ENCODE data around the gene DDX10.
"Not testable (repeated sequence)": the region's sequence is repeated elsewhere in the genome, so short reads cannot be mapped to it uniquely, and the experiment has no call there.

The DDX10 gene

DNA sequence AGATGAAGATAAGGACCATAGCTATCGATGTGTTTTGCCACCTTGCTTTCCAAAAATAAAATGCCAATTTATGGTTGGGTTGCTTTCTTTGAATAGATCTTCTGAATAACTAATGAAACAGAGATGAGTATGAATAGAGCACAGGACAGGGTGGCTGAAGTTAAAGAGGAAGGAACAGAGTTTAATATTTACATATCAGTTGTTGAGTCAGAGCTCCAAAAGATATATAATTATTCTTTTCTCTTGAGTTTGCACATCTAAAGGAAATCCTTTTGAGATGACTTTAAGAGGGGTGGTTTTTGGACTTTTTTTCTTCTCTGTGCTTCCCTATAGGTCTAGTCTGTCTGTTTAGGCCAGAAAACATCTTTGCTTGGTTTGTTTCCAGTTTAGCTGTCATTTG is 115.2 kb downstream of the DDX10 start:
- DNase-seq = no peak

- no peak for DNase-seq
Observed at GRCh38 chr11:108781946-108782345, 117.1 kb downstream of the DDX10 start.

DNA sequence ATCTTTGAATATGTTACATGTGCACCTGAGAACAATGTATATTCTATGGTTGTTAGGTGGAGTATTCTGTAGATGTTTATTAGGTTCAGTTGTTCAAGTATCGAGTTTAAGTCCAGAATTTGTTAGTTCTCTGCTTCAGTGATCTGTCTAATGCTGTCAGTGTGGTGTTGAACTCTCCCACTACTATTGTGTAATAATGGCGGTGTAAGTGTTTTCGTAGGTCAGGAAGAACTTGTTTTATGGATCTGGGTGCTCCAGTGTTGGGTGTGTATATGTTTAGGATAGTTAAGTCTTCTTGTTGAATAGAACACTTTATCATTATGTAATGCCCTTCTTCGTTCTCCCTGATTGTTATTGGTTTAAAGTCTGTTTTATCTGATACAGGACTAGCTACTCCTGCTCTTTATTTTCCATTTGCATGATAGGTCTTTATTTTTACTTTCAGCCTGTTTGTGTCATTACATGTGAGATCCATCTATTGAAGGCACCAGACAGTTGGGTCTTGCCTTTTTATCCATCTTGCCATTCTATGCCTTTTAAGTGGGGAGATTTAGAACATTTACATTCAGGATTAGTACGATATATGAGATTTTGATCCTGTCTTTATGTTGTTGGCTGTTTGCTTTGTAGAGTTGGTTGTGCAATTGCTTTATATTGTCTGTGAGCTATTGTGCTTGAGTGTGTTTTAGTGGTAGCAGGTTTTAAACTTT is 121.6 kb downstream of the DDX10 start:
- no peak for DNase-seq

- no peak for DNase-seq
Observed at GRCh38 chr11:108787105-108787504, 122.2 kb downstream of the DDX10 start.

GRCh38 chr11:108788565-108789199 is 123.8 kb downstream of the DDX10 start:
- DNase-seq = no peak

- DNase-seq = no peak
Observed at GRCh38 chr11:108790501-108791299, 125.8 kb downstream of the DDX10 start.

GRCh38 chr11:108793138-108793537 is 128.3 kb downstream of the DDX10 start:
- no peak for DNase-seq

DNA sequence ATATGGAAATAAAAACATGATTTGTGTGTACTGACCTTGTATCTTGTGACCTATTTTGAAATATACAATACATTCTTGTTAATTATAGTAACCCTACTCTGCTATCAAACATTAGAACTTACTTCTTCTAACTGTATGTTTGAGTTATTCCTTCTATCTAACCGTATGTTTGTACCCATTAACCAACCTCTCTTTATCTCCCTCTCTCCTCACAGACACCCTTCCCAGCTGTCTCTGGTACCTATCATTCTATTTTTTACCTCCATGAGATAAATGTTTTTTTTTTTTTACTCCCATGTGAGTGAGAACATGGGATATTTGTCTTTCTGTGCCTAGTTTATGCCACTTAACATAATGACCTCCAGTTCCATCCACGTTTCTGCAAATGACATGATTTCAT is 128.7 kb downstream of the DDX10 start:
- no peak for DNase-seq

DNA sequence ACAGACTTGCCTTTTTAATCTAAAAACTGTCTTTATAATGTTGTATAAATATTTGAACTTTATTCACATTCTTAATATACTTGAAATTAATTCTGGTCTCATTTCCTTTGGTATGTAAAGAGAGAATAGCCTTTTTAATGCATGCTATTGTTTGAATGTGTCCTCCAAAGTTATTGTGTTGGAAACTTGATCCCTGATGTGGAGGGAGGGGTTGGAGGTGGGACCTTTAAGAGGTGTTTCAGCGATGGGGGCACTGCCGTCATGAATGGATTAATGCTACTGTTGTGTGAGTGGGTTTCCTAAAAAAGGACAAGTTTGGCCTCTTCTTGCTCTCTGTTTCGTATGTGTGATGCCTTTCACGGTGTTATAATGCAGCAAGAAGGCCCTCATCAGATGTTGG is 131.7 kb downstream of the DDX10 start:
- DNase-seq = no peak

DNA sequence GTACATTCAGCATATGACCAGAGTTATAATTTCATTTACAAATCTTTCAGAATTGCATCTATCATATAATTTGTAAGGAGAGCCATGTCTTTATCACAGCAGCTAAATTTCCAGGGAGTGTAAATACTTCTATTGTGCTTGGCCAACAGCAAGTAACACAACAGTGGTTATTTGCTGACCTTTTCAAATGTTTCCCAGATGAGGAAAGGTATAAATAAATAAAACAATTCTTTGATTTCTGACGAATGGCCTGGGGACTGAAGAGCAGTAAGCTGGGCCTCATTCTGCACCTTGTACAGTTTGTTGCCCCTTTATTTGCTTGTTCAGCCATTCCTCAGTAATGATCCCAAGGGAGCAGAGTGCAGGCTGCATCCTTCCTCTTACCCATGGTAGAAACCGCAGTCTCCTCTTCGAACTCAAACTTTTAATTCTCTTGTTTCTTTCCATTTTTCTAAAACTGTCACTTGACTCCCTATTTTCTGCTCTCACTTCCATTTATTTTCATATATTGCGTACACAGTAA is 132.8 kb downstream of the DDX10 start:
- no peak for DNase-seq

- DNase-seq = no peak
Observed at GRCh38 chr11:108802492-108802891, 137.6 kb downstream of the DDX10 start.

- DNase-seq = no peak
Observed at GRCh38 chr11:108803776-108804175, 138.9 kb downstream of the DDX10 start.

DNA sequence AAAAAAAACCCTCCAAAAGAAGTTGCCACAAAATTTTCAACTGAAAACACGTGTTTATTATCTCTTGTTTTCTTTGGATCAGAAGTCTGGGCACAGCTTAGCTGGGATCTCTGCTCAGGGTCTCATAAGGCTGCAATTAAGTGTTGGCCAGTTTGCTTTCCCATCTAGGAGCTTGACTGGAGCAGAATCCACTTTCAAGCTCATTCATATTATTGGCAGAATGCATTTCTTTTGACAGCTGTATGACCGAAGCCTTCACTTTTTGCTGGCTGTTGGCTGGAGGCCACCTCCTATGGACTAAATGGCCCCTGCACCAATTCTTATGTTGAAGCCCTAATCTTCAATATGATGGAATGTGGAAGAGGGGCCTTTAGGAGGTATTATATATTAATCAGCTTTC is 139.6 kb downstream of the DDX10 start:
- DNase-seq = no peak

GRCh38 chr11:108805030-108805429 is 140.2 kb downstream of the DDX10 start:
- DNase-seq = no peak

DNA sequence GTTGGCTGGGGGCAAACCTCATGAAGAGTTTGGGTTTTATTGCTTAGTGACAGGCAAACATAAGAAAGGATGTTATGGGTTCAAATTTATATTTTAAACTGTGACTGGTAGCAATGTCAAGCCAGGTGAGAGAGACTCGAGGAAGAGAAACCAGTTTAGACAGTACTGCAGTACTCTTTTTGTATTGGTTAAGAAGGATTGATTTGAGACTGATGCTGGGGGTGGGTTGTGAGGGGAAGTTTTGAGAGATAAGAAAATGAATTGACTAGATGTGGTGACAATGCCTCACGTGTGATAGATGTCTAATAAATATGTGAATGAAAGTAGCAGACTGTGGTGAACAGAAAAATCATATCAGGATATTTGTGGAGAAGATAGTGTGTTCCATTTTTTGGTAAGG is 142.4 kb downstream of the DDX10 start:
- no peak for DNase-seq

DNA sequence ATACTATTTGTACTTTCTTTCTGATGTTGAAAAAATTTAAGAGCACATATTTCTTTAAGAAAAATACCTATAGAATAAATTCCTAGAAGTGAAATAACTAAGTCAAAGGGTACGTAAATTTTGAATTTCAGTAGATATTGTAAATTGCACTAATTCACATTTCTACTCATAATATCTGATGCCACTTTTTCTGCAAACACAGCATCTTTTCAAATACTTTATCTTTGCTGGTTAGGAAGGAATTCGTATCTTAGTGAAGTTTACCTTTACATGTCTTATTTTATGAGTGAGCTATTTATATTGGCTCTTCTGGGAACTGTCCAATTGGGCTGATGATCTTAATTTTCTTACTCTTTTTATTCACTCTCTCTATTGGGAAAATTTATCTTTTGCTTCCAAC is 148.2 kb downstream of the DDX10 start:
- DNase-seq = no peak

DNA sequence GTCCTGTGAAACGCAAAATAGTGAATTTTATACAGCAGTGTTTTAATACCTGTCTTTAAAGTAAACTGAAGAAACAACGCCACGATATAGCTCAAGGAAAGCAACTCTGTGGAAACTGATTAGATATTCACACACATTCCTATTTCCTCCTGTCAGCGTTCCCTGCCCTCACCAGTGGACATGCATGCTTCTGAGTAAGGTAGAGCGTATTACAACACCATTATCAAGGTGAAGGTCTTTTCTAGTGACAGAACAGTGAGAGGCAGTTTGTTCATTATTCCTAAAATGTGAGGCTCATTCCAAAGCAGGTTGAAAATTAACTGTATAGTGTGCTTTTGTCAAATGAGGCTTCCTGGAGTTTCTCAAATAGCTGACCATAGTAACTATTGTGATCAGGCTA is 153.1 kb downstream of the DDX10 start:
- DNase-seq = no peak

DNA sequence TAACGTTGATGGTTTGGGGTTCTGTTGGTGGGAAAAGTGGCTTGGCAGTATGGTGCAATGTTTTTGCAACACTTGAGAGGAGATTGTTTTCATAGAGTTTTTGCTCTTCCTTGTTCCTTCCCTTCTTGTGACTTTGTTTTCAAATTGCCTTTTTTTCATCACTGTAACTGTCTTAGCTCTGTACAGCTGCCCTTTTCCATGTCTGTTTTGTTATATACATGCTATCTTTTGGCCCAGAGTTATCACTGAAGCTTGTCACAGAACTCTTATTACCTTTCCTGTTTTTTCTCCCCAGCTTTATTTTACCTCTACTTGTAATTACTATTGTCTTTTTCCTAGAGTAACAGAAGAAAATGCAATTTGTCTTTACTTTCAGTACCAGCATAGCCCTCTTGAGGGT is 154.1 kb downstream of the DDX10 start:
- no peak for DNase-seq

DNA sequence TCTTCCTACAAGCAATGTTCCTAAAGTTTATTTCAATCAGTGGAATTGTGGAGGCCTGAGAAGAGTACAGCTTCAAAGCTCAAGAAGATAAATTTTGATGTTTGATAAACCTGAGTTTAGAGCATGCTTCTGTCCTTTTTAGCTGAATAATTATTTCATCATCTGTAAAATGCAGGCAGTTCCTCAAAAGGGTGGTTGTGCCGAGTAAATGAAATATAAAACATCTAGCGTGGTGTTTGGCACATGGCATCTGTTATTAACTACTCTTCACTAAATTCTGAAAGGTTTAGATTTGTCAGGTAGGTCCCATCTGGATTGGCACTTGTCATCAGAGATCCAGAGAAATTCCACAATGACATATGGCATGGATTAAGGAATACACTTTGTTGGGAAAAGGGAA is 155.1 kb downstream of the DDX10 start:
- DNase-seq = no peak

DNA sequence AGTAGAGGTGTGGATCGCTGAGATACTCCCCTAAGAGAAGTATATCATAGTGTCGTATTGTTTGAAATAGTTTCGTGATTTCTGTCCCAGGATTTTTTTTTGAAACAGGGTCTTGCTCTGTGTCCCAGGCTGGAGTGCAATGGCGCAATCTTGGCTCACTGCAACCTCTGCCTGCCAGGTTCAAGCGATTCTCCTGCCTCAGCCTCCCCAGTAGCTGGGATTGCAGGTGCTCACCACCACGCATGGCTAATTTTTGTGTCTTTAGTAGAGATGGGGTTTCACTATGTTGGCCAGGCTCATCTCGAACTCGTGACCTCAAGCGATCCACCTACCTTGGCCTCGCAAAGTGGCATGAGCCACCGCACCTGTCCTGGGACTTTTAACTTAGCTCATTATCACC is 159.1 kb downstream of the DDX10 start:
- not testable (repeated sequence) for DNase-seq

DNA sequence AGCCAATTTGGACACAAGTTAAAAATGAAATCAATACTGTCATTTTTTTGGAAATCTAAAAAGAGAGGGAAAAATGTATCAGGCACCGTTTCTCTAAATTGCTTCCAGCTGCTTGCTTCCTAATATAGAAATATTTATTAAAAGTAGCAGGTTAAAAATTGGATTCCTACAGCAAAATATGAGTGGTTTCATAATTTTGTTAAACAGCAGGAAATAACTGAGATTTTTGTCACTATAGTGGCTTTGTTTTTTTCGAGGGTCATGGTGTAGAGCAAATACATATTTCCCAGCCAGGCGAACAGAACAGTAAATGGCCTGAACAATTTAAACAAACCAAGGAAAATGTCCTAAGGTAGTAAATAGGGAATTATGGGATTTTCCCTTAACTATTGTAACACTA is 159.7 kb downstream of the DDX10 start:
- no peak for DNase-seq

DNA sequence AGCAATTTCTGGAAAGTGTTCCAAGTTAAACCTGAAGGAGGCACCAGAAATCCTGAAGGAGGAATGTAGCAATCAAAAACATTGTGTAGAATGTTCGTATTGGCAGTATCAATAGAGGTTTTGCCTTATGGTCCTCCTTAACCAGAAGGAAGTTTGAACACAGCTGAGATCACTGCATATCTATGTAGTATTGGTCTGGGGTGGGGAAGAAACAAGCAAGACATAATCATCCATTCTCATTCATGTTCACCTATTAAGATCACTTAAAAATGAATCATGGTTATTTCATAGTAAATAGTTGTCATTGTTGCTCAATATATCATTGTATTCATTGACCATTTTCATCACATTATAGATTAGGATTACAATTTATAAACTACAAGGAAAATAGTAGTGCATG is 160.5 kb downstream of the DDX10 start:
- no peak for DNase-seq

GRCh38 chr11:108826136-108826535 is 161.3 kb downstream of the DDX10 start:
- DNase-seq = no peak

DNA sequence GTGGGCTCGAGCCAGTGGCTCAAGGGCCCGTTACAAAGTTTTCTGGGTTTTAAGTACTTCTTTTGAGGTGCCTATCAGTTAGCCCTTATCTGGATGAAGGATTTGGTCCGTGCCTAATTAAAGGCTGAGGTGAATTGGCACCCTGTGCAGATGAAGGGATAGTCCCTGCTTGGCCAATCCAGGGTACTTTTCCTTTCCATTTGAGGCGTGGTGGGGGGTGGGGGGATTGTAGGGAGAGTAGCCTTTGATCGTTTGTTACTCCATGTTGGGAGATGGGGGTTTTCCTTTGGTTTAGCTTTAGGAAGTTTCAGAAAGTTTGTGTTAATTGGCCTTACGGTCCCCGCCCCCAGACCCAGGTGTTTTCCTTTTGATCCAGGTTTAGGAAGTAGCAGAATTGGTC is 170.8 kb downstream of the DDX10 start:
- DNase-seq = no peak
